IMR-90 (cell line): ENCODE data around the gene SMKR1. TPM values are rescaled to one million over a fixed set of nuclear protein-coding genes. Genes with fewer than 3 reads are reported as not detected.
A peak's percentile ranks its signal among the peaks of the same experiment; 100 is the strongest.

Source experiments
- ATAC-seq: fragments of 200-7000 bp; cut with Tn5 transposase; 2 replicates; pipeline ENCODE4 v1.9.1; 2020; ENCODE audit warnings: low read depth, mild to moderate bottlenecking, moderate library complexity
- BruUV-seq: library from RNA; stranded (reverse); fragments of 400-500 nt; replicated peaks from 2 replicates; lab custom pipeline; 2021; lab: Mats Ljungman, UMichigan
- CTCF ChIA-PET: fragments of 300-600 bp; formaldehyde crosslinking; extraction: SDS; loops from one replicate; lab custom pipeline; 2021; ENCODE audit warnings: antibody characterized with exemption; lab: Yijun Ruan, JAX
- POLR2A ChIA-PET: fragments of 300-600 bp; sonication (Branson Sonifier 250); formaldehyde crosslinking; loops from one replicate; lab custom pipeline; 2022; ENCODE audit warnings: antibody characterized with exemption; ENCODE audit not compliant: unreplicated experiment; lab: Charles Lee
- DNase-seq: peaks from one replicate; pipeline ENCODE4 v3.0.0; 2013
- H2AFZ ChIP-seq: replicated peaks from 2 replicates; pipeline ENCODE3; 2013; ENCODE audit warnings: low read length, mild to moderate bottlenecking; ENCODE audit not compliant: poor library complexity
- H2AK5ac ChIP-seq: 2 replicates; pipeline ENCODE4 v1.6.1; 2013; ENCODE audit warnings: low read depth, low read length, inconsistent platforms
- H2AK9ac ChIP-seq: replicated peaks from 2 replicates; pipeline ENCODE3; 2013; ENCODE audit warnings: mild to moderate bottlenecking, low read depth, low read length, moderate library complexity; ENCODE audit not compliant: poor library complexity
- H2BK120ac ChIP-seq: 2 replicates; pipeline ENCODE4 v1.6.1; 2013; ENCODE audit warnings: low read depth, low read length, inconsistent platforms
- H2BK15ac ChIP-seq: 3 replicates; pipeline ENCODE4 v1.6.1; 2013; ENCODE audit warnings: low read depth, low read length, inconsistent platforms
- H2BK20ac ChIP-seq: 2 replicates; pipeline ENCODE4 v1.6.1; 2013; ENCODE audit warnings: low read depth, mild to moderate bottlenecking, inconsistent platforms, low read length, moderate library complexity
- H2BK5ac ChIP-seq: 2 replicates; pipeline ENCODE4 v1.6.1; 2013; ENCODE audit warnings: mild to moderate bottlenecking, low read depth, low read length, inconsistent platforms; ENCODE audit not compliant: poor library complexity, severe bottlenecking
- H3K14ac ChIP-seq: replicated peaks from 2 replicates; pipeline ENCODE4 v1.6.1; 2013; ENCODE audit warnings: low read depth, low read length, inconsistent platforms
- H3K18ac ChIP-seq: 2 replicates; pipeline ENCODE4 v1.6.1; 2013; ENCODE audit warnings: low read depth, low read length, control low read depth
- H3K23ac ChIP-seq: 2 replicates; pipeline ENCODE4 v1.6.1; 2013; ENCODE audit warnings: low read depth, low read length, inconsistent platforms
- H3K27ac ChIP-seq: 2 replicates; pipeline ENCODE4 v1.5.1; 2013; ENCODE audit warnings: mild to moderate bottlenecking, control low read depth, low read length; ENCODE audit not compliant: insufficient read depth
- H3K27me3 ChIP-seq: 2 replicates; pipeline ENCODE4 v1.6.1; 2013; ENCODE audit warnings: low read length; ENCODE audit not compliant: control insufficient read depth, insufficient read depth
- H3K36me3 ChIP-seq: 2 replicates; pipeline ENCODE4 v1.6.1; 2013; ENCODE audit warnings: low read length, mixed read lengths; ENCODE audit not compliant: control insufficient read depth, insufficient read depth
- H3K4ac ChIP-seq: 2 replicates; pipeline ENCODE4 v1.6.1; 2013; ENCODE audit warnings: low read depth, low read length, inconsistent platforms
- H3K4me1 ChIP-seq: 2 replicates; pipeline ENCODE4 v1.6.1; 2013; ENCODE audit warnings: low read length, mixed read lengths; ENCODE audit not compliant: control insufficient read depth, insufficient read depth
- H3K4me2 ChIP-seq: 2 replicates; pipeline ENCODE4 v1.6.1; 2013; ENCODE audit warnings: low read depth, mild to moderate bottlenecking, control low read depth, low read length, moderate library complexity
- H3K4me3 ChIP-seq: 2 replicates; pipeline ENCODE4 v1.5.1; 2013; ENCODE audit warnings: low read depth, mild to moderate bottlenecking, control low read depth, low read length, moderate library complexity; ENCODE audit not compliant: insufficient read depth
- H3K56ac ChIP-seq: 2 replicates; pipeline ENCODE4 v1.6.1; 2013; ENCODE audit warnings: low read length, inconsistent platforms; ENCODE audit not compliant: insufficient read depth; ENCODE audit errors: extremely low read depth
- H3K79me1 ChIP-seq, 2 experiments: 2 replicates each; pipeline ENCODE4 v1.6.1; 2013; ENCODE audit warnings: low read length in 2 of 2, inconsistent platforms in 1 of 2, low read depth in 1 of 2
- H3K9ac ChIP-seq: 2 replicates; pipeline ENCODE4 v1.6.1; 2013; ENCODE audit warnings: low read depth, low read length, control low read depth
- H3K9me1 ChIP-seq: 2 replicates; pipeline ENCODE4 v1.6.1; 2013; ENCODE audit warnings: low read length, inconsistent platforms; ENCODE audit not compliant: insufficient read depth
- H3K9me3 ChIP-seq: 2 replicates; pipeline ENCODE4 v1.6.1; 2013; ENCODE audit warnings: low read length; ENCODE audit not compliant: control insufficient read depth, insufficient read depth
- H4K20me1 ChIP-seq: 2 replicates; pipeline ENCODE4 v1.6.1; 2013; ENCODE audit warnings: low read length, inconsistent platforms; ENCODE audit not compliant: insufficient read depth
- H4K5ac ChIP-seq: 2 replicates; pipeline ENCODE4 v1.6.1; 2013; ENCODE audit warnings: mild to moderate bottlenecking, low read depth, low read length, control low read depth
- H4K8ac ChIP-seq, 2 experiments: 2 replicates each; pipeline ENCODE4 v1.6.1; 2013; ENCODE audit warnings: low read depth in 2 of 2, low read length in 2 of 2, control low read depth in 1 of 2, inconsistent platforms in 1 of 2
- H4K91ac ChIP-seq: 2 replicates; pipeline ENCODE4 v1.6.1; 2013; ENCODE audit warnings: low read depth, low read length, inconsistent platforms; ENCODE audit not compliant: insufficient read depth
- CHD1 ChIP-seq: IDR thresholded peaks from 2 replicates; pipeline ENCODE4 v1.6.1; 2012; ENCODE audit warnings: low read depth, low read length, improper control_type of control experiment
- MAFK ChIP-seq: IDR thresholded peaks from 2 replicates; pipeline ENCODE4 v1.6.1; 2012; ENCODE audit warnings: low read depth, low read length, improper control_type of control experiment
- MAZ ChIP-seq: IDR thresholded peaks from 2 replicates; pipeline ENCODE4 v1.6.1; 2012; ENCODE audit warnings: low read depth, mild to moderate bottlenecking, low read length, improper control_type of control experiment, moderate library complexity, borderline replicate concordance
- NFE2L2 ChIP-seq: fragments of 150-350 bp; IDR thresholded peaks from 2 replicates; pipeline ENCODE4 v1.6.1; 2016; ENCODE audit warnings: low read depth, mild to moderate bottlenecking, low read length
- RCOR1 ChIP-seq: IDR thresholded peaks from 2 replicates; pipeline ENCODE4 v1.6.1; 2012; ENCODE audit warnings: mild to moderate bottlenecking, low read length, improper control_type of control experiment; ENCODE audit not compliant: insufficient replicate concordance
- WGBS, 2 experiments: methylation state at CpG; one replicate each; pipeline versions ENCODE4 v1.1.5 to v1.1.7; 2013; ENCODE audit warnings: missing lambda C conversion rate in 2 of 2; ENCODE audit not compliant: insufficient read length in 1 of 2; ENCODE audit errors: extremely low coverage in 2 of 2; 5-methylcytosine and 5-hydroxymethylcytosine counted together
- dilution Hi-C: fragments of 300-500 bp; cut with HindIII; formaldehyde crosslinking; loops from one replicate; pipeline ENCODE4 v1.14.3; 2018; ENCODE audit warnings: low sequenced_read_pairs; ENCODE audit not compliant: unreplicated experiment
- in situ Hi-C: fragments of 300-500 bp; cut with MboI; formaldehyde crosslinking; loops from 3 replicates; pipeline ENCODE4 v1.14.3; 2019; ENCODE audit warnings: low sequenced_read_pairs, inconsistent platforms, mixed read lengths
- intact Hi-C: fragments of 100-400 bp; cut with micrococcal nuclease; formaldehyde crosslinking; loops from 2 replicates; pipeline ENCODE4 v1.10.0; 2022
- polyA plus RNA-seq, 3 experiments: library from polyadenylated mRNA; depleted of rRNA; stranded (reverse); fragments of >200 nt; gene quantifications; 2 replicates each; pipeline ENCODE4 v1.2.3, GENCODE V29; 2012; ENCODE audit warnings: low replicate concordance in 1 of 3
- total RNA-seq: library from RNA; depleted of rRNA; stranded (reverse); fragments of >200 nt; gene quantifications from 2 replicates; pipeline ENCODE4 v1.2.3, GENCODE V29; 2012
- TF ChIP-seq, protein P1 (sequence below): fragments of 150-350 bp; IDR thresholded peaks from 2 replicates; pipeline ENCODE4 v1.6.1; 2016; ENCODE audit warnings: low read depth, mild to moderate bottlenecking, low read length, moderate library complexity, borderline replicate concordance

The SMKR1 gene
- total and polyA plus RNA-seq, 2 of the 4 experiments (the other 2 are of a cell fraction) = 0.26 TPM; not detected in 1

DNA sequence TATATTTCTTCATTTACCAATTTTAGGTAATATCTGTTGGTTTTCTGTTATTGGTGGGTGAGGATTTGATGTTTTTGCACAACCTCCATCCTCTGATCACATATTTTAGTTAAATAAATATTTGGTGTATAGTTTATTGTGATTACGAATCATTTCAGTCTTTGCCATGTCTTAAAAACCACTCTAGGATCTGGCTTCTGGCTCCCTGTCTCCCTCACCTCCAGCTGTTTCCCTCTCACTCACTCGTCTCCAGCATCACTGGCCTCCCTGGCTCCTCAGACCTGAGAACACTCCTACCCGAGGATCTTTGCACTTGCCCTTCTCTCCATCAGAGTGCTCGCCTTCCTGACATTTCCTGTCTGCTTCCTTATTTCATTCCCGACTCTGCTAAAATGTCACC is 58.5 kb downstream of the SMKR1 start:
- H3K4me2 ChIP-seq = no peak overlapping the region
- ChIA-PET POLR2A (no interaction called here), CTCF (no interaction called here)
- TF ChIP-seq MAZ (no peak), NFE2L2 (no peak), MAFK (no peak), RCOR1 (no peak), CHD1 (no peak)
- TF ChIP-seq, protein P1, sequence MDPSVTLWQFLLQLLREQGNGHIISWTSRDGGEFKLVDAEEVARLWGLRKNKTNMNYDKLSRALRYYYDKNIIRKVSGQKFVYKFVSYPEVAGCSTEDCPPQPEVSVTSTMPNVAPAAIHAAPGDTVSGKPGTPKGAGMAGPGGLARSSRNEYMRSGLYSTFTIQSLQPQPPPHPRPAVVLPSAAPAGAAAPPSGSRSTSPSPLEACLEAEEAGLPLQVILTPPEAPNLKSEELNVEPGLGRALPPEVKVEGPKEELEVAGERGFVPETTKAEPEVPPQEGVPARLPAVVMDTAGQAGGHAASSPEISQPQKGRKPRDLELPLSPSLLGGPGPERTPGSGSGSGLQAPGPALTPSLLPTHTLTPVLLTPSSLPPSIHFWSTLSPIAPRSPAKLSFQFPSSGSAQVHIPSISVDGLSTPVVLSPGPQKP = no peak
- H4K5ac ChIP-seq = no peak overlapping the region
- peaks cover 2% of the 10 kb centered on the region; the same call in 1 of the 2 replicates for H3K4me1 ChIP-seq
- DNase-seq (peak; percentile 36), ATAC-seq (peak; percentile 60)
- intact Hi-C loops (no loop called here), in situ Hi-C loops (no loop called here), dilution Hi-C loops (no loop called here)
- no peak overlapping the region for H3K4me3 ChIP-seq
- no peak overlapping the region for H3K4ac ChIP-seq
- 12% methylated on average over 3 of the region's 5 CpGs; no CpG with 5 or more reads in 1 of the 2 experiments for WGBS, 2 experiments
- no peak overlapping the region for H2AFZ ChIP-seq
- no peak overlapping the region for H3K18ac ChIP-seq
- peaks cover 28% of the 10 kb centered on the region for H3K27me3 ChIP-seq
- H4K91ac ChIP-seq = no peak overlapping the region
- no peak overlapping the region for H3K56ac ChIP-seq
- H2BK15ac ChIP-seq = no peak overlapping the region
- no peaks in the 10 kb centered on the region for H3K9me3 ChIP-seq
- no peaks in the 10 kb centered on the region for H4K20me1 ChIP-seq
- H3K36me3 ChIP-seq = no peaks in the 10 kb centered on the region
- H4K8ac ChIP-seq = no peak overlapping the region
- no TSS peak for BruUV-seq
- H3K79me1 ChIP-seq = no peaks in the 10 kb centered on the region
- H2AK9ac ChIP-seq = no peak overlapping the region
- H3K27ac ChIP-seq = no peak overlapping the region
- H3K9ac ChIP-seq = no peak overlapping the region
- H2BK120ac ChIP-seq = no peak overlapping the region
- no peak overlapping the region for H2BK20ac ChIP-seq
- no peak overlapping the region for H2BK5ac ChIP-seq
- no peaks in the 10 kb centered on the region for H3K9me1 ChIP-seq
- H3K23ac ChIP-seq = no peak overlapping the region
- no peak overlapping the region for H2AK5ac ChIP-seq
- no peak overlapping the region for H3K14ac ChIP-seq
